Medulla oblongata (tissue), 1 donor: ENCODE results near the gene SEMA6A.
A peak's percentile ranks its signal among the peaks of the same experiment; 100 is the strongest.

ENCODE experiments used
- DNase-seq: peaks from one replicate; pipeline ENCODE4 v3.0.0-alpha.2; 2015; ENCODE audit errors: extremely low spot score

The SEMA6A gene

DNA sequence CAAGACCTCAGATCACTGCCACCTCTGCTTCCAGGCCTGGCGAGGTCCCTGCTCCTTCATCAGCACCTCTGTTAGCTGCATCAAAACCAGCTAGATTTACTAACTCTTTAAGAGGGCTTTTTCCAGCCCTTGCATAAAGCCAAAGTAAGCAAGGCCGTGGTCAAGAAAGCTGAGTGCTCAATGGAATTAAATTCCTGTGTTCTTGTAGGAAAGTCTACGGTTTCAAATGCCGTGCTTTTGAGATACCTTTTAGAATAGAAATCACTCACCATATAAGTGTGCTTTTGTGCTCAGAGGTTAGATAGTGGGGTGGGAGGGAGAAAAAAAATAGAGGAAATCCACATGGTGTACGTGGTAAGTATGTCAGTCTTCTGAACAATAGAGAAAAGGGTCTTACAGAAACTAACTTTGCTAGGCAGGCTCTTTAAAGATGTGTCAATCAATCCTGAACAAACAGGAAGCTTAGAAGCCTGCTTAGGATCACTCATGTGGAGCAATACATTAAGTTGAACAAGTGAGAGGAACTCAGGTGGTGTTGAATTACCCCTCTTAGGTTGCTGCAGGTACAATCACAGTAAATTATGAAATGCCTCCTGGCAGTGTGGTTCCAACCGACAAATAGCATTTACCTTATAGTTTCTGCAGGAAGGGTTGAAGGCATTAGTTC is 79.7 kb downstream of the SEMA6A start:
- no peak for DNase-seq

DNA sequence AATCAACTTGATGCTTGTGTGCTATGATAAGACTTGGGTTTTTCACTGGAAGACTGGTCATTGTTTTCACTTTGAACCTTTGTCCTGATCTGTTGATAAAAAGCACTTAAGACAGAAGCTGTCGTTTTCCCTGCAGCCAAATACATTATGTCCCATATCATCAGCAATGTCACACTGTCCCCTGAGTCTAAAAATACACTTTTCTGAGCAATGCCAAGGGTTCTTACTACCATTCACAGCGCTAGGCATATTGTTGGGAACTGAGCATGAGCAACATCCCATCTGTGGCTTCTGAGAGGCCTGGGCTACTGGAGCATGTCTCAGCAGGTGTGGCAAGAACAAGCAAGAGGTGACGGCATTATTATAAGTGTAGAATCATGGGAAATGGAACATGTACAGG is 81.8 kb downstream of the SEMA6A start:
- DNase-seq, result no peak

DNA sequence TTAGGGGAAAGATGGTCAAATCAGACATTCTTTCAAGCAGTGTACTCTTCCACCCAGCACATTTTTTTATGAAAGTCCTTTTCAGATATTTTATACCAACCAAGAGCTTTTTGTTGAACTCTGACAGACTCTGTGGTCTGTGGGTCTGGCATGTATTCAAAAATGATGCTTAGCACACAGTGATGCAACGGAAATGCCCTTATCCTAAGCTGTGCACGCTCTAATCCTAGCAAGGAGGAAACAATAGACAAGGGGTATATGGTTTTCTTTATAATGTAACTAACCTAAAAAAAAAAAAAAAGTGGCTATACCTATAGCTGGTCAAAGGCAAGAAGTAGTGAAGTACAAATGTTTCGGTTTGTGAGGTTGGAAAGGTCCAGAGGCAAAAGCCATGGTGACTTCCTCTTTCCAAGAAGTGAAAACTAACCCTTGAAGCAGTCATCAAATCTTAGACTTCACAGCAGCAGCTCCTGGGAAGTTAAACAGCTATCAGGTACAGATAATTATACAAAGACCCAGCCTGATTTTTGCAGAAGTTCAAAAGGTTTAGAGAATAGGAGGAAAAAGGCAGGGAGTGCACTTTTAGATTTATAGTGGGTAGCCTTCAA is 82.5 kb downstream of the SEMA6A start:
- peak; percentile 67 for DNase-seq

DNA sequence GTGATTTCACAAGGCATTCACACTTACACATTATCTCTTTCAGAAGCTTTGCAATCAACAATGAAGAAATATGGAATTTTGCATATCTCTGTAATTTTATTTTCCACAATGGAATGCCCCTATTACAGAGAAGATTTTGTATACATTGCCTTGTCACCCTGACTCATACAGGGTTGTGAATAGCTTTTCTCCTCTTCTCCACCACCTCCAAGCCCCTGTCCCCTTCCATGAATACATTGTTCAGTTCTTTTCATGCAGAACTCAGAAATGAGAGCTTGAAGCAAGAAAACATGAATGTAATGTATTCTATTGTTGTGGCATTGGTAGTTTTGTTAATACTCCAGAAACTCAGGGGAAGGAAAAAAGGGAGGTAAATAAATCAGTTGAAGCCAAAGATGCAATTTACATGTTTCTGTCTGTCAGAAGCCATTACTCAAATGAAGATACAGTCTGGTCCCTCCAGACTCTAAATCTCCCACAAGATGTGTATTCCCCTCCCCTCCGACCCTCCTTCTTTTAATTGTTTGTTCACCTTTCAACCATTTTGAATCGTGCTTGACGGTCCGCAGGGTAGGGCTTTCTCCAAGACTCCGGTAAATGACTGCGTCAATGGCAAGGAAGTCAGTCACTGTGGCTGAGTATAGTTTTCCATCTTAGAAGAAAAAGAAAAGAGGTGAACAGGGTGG is 86.1 kb downstream of the SEMA6A start:
- no peak for DNase-seq

DNA sequence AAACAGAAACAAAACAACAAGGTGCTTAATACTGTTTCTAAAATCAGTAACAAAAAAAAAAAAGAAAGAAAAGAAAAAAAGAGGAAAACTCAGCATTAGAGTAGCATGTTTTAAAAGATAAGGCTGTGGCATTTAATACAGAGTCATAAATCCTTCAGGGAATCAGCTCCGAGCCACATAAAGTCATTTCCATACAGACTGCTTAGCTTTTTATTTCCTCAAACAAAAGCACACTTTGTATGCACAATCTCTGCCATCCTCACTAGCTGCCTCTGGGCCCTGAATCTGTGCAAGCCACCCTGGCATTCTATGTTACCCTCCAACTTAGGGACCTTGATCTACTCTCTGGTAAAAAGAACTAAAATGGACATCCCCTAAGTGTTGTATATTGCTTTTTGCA is 87.6 kb downstream of the SEMA6A start:
- DNase-seq, result peak; percentile 74

DNA sequence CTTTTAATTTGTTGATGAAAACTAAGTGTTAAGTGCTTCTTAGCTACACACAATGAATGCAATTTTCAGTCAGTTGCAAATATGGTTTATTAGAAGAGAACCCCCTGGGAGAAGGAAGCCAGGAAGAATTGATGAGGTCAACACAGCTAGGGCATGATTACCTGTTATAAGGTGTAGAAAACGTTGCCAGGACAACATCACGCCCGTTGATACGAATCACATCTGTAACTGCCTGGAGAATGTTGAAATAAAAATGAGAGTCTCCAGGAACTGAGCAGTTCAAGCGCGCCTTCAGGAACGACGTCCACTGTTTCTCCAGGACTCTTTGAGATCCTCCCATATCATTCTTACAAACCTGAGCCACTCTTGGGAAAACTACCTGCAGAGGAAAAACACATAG is 88.0 kb downstream of the SEMA6A start:
- no peak for DNase-seq

DNA sequence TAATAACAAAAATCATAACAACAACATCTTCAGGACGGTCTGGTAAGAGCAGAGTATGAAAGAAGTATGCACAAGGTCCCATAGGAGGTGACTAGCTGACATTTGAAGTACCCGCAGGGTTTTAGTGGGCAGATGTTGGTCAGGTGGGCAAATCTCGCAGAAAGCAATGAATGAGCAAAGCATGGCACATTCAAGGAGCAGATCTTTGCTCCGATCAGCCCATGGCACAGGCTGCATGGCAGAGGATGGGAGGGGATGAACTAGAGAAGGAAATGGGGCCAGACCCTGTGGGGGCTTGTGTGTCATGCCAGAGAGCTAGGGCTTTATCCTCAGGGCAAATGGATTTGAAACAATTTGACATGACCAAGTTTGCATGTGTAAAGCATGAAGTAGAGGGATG is 90.0 kb downstream of the SEMA6A start:
- DNase-seq, result no peak

DNA sequence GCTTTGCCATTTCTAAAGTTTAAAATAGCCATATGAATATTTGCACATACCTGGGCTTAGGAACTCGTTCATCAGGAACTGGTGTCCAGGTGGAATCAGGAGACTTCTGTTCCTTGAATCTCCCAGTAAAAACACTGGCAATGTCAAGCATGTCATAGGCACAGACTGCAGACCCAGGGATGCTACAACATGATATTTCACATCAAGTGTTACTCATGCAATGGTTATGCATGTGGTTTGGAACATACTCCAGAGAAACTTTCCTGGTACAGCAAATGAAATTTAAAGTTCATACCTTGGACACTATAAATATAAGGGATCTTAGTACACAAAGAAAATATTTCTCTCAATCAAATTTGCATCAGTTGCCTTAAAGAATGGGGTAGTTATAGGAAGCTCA is 92.2 kb downstream of the SEMA6A start:
- no peak for DNase-seq

DNA sequence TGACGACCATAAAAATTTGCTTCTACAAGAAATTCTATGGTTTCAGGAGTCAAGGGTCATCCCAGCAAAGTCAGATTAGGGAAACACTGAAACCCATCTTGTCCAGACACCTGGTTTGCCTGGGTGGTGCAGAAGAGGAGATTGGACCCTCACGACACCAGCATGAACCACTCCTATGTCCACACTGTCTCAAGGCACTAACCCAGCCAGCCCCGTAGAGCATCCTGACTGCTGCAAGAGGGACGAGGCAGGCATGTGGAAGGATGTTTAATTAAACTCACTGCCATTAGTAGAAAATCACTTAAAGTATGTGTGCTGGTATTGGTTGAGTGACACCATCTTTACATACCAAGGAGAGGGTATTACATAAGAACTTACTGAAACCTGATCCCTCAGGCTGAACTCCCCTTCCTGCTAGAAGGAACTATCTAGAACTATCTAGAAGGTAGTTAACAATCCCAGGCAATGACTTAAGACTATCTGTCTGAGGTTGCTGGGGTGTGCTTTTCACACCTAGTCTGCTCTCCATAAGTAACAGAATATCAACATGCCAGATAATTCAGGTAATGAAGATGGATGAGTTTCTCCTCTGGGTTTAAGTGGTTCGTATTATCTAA is 93.6 kb downstream of the SEMA6A start:
- DNase-seq, result no peak

DNA sequence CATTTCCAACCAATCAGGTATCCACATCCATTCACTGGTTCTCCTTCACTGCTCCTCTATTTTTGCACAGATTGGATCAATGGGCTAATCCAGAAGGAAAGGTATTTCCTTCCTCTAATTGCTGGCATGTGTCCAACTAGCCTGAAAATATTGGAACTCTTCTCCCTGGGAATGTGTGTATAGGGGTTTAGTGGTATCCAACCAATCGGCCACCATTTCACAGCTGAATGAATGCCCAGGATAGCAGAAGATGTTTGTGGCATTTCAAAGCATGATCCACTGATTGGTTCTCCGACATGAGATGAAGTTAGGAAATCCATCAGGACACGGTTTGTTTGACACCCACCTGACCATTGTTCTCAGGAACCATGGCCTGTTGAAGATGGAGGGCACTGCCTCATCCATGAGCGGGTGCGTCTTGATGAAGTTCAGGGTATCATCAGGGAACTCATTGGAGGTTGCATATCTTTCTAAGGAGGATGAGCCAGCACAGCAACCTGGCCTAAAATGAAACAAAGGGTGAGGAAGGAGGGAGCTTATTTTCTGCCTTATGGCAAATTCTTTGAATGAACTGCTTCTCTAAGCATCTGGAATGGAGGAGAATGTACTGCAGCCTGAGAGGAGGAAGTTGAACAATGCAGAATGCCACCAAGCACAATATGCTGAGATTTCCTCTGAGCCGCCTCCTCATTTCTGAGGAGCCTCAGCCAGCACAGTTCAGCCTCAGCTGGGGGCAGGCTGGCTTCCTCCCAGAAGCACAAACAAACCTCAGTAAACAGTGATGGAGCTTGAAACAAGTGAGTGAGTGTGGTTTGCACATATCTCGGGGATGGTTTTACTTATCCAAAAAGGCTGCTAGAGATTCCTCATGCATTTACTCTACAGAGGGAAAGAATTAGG is 94.6 kb downstream of the SEMA6A start:
- no peak for DNase-seq

DNA sequence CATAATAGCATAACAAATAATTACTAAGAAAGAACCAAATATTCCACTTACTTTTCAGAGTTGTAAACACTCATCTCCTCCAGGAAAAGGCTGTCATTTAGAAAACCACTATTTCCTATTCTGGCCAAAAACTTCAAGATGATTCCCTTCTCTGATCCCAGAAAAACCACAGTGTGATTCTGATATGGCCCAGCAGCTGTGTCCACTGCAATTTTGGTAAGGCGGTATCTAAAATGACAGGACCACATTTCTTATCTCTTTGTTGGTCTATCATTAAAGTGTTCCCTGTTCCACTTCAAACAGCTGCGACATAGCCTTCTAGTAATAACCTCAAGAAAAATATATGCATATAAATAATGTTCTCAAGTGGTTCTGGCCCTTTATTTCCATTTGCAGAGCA is 96.1 kb downstream of the SEMA6A start:
- no peak for DNase-seq

DNA sequence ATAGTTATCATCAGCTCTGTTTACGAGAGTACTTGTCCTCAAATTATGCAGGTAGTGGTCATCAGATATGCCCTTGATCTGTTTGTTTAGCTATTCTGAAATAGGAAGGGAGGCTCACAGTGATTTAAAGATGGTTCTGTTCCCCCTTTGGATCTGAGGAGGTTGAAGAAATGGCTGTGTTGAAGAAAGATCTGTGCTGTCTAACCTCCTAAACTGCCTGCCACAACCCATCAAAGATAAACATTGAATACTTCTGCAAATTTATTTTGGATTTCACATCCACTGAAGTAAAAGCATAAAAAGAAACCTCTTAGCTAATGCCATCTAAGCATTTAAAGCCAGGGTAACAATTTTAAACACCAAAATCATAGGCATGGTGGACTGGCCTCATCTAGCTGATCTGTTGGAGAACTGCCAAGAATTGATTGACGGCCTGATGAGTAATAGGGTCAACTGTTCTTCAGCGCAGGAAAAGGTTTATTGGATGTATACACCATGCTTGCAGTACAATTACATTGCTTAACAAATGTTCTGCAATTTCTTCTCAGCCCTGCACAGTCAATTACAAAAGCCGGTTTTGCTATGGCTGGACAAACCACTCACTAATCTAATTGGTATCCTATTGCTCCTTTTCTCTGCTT is 97.6 kb downstream of the SEMA6A start:
- DNase-seq, result no peak

DNA sequence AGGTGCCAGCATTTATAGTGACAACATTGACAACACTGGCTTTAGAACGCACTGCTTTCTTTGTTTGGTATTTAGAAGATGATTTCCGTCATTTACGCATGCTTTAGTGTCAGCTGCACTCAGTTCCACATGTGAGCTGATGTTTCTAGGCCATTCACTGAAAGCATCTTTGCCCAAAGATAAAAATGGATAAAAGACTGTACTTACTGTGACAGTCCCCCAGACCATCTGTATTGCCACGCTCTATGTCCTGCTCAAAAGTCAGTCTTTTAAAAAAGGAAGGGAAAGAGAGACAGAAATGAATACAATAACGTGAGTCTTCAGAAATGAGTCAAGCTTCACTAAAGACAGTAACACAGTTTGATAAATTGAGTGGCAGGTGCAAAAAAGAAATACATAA is 99.3 kb downstream of the SEMA6A start:
- DNase-seq, result no peak

DNA sequence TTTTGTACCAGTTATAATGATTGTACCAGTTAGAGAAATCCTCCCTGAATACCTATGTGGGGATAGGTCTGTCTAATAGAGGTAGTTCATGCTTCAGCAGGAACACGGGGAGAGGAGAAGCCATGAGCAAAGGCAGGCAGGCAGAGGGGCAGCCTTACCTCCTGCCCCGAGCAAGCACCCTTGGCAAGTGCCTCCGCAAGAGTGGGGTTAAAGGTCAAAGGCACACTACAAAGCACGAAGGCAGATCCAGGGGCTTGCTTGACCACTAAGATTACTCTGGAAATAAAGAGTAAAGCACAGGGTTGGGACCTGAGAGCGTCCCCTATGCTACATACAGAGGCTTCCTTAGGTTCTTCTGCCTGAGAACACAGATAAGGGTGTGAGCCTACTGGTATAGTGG is 100.9 kb downstream of the SEMA6A start:
- DNase-seq, result no peak

DNA sequence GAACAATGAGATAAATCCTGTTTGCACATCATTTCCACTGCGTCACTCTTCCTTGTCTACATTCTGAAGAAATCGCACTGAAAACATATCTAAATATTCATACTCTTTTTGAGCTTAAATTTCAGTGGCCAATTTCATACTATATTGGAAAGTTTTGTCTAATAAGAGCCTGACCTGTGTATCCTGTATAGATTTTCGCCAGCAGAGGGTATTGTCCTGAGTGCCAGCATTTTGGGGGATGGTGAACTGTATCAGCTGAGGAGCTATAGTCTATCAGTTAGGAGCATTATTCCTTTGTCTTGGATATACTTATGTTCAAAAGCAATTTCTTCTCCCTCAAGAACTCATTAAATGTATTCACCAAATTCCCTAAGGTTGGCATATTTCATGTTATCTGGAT is 102.3 kb downstream of the SEMA6A start:
- no peak for DNase-seq

DNA sequence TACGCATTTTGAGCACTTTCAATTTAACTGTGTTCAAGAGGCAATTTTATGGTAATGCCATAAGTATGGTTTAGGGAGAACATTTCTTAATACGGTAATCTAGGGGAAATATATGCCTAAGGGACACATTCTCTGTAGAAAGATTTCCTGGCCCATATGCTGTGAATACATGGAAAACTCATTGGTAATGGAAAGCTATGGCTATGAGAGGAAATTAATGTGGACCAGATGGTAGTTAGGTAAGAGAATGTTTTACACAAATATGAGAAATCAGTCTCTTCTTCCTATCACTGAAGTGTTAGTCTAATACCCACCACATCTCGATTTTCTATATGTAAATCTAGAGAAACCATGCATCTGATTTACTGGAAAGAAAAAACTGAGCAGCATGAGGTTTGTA is 105.0 kb downstream of the SEMA6A start:
- no peak for DNase-seq

DNA sequence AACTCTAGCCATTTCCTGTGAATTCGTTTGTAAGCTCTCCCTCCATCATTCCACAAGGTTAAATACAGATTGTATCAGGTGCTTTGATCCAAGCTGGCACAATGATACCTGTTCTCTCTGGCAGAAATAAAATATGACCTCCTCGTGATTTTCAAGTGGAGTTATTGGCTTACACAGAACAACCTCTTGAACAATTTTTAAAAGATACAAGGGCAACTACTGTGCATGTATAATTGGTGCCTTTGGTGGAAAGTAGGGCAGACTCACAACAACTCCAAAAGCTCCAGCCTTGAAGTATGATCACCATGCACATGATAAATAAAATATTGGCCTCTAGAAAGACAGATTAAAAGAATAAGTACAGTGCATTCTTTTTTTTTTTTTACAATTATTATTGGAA is 106.0 kb downstream of the SEMA6A start:
- no peak for DNase-seq

DNA sequence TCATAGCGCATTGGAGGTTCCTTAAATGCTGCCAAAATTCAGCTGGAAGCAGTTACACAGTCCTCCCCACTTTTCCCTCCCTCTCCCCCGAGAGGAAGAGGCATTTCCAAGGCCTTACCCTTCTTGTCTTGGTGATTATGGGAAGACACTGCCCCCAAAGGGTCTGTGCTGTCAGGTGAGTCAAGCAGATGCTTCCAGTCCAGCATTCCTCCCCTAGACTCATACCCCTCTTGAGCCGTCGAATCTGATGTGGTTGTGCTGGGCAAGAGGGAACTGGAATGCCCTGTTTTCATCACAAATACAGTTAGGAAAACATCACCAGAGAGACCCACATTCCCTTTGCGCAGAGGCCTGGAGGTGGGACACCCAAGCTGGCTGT is 107.2 kb downstream of the SEMA6A start:
- no peak for DNase-seq

DNA sequence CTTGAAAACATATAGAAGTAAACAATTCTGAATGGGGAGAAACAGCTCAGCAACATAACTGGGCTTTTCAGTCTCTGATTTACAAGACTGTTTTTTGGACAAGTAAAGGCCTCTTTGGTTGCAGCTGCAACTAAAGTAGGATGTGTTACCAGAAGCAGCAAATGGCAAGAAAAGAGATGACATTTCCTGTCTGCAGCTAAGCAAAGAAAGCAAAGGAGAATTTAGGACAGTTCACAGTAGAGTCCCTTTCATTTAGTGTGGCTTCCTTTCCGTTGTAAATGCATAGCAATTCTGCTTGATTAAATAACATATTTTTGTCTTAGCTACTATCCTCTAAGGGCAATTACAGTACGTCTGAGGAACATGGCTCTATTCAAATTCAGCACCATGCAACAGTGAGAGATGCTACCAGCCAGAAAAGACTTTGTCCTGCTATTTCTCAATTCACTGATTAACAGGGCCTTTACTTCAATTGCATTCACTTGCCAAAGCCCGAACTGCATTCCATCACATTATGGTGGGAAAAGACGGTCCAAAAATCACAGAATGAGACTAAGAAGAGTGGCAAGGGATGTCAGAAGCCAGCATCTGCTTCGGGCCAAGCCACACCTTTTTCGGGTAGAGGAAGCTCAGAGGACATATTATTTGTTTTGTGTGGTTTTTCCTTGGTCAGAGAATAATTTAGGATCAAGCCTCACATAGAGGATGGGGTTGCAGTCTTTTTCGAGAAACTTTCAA is 107.7 kb downstream of the SEMA6A start:
- DNase-seq, result peak; percentile 33

DNA sequence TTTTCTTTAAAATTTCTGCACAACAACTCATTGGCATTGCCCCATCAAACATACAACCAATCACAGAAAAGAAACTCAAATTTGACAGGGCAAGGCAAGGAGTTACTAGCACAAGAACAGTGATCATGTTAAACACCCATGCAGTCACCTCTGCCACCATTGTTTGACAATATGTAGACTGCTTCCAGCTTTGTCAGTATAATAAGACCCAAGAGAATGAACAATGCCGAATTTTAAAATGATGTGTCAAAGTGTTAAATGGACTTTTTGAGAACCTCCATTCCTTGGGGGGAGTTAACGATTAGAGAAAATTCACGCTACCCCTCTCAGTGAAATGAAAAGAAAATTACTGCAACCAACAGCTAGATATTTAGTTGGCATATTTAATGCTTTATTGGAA is 109.2 kb downstream of the SEMA6A start:
- DNase-seq, result no peak
